T-helper 2 cell treated with Interferon-gamma antibody and Interleukin-4, amounts not matched to agents 5 μg/mL and 100 μg/mL, for 36 hours (primary cell): ENCODE results near the gene SYK.
"Not testable (repeated sequence)": the region's sequence is repeated elsewhere in the genome, so short reads cannot be mapped to it uniquely, and the experiment has no call there.

Experiments used
- DNase-seq: peaks from one replicate; pipeline ENCODE4 v3.0.0; 2021; ENCODE audit warnings: low spot score
- H3K27ac Mint-ChIP-seq: one replicate; pipeline ENCODE4 v1.8.0; 2021; ENCODE audit warnings: mild to moderate bottlenecking, mixed read lengths
- H3K27me3 Mint-ChIP-seq: one replicate; pipeline ENCODE4 v1.8.0; 2021; ENCODE audit warnings: low read depth, mixed read lengths
- H3K36me3 Mint-ChIP-seq: one replicate; pipeline ENCODE4 v1.8.0; 2021; ENCODE audit warnings: low read depth, mixed read lengths
- H3K4me1 Mint-ChIP-seq: one replicate; pipeline ENCODE4 v1.8.0; 2021; ENCODE audit warnings: low read depth, mixed read lengths
- H3K4me3 Mint-ChIP-seq: one replicate; pipeline ENCODE4 v1.8.0; 2022; ENCODE audit warnings: mild to moderate bottlenecking, moderate library complexity, mixed read lengths
- H3K9me3 Mint-ChIP-seq: one replicate; pipeline ENCODE4 v1.8.0; 2021; ENCODE audit warnings: mixed read lengths

SYK gene

DNA sequence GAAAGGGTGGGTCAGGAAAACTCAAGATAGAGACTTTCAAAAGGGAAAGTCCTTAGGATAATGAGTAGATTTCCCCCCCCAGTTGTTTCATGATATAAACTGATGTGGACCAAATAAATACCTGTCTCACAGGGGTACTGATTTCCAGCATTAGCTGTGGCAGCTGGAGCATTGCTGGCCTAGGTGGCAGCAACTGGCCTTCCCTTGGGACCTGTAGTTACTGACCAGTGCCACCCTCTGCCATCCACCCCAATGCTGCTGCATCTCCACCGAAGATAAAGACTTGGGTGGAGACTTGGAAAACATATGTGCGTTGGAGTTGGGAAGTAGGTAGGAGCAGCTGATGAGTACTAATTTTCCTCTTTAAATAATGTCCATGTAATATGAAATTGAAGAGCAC lies 71.8 kb downstream of the SYK start:
- Mint-ChIP-seq H3K36me3 (no peaks in the 10 kb centered on the region), H3K4me3 (no peak overlapping the region), H3K27me3 (peaks cover 8% of the 10 kb centered on the region), H3K4me1 (no peaks in the 10 kb centered on the region), H3K27ac (no peak overlapping the region), H3K9me3 (no peaks in the 10 kb centered on the region)
- DNase-seq: no peak

DNA sequence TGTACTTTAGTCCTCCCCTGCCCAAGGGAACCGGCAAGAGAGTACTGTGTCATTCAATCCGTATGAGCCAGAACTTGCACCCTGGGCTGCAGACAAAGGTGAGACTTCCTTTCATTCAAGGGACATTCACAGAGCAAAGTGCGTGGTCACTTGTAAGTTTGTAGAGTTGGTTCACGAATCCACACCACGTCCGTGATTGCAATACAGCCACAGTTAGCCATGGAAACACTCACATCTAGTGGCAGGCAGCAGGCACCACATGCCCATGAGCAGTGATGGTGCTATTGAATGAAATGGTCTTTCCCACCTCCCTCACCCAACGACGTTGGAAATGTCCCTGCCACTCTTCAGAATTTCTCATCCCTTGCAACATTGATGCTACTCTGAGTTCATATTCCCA lies 72.6 kb downstream of the SYK start:
- Mint-ChIP-seq H3K4me3 (no peak overlapping the region), H3K36me3 (no peaks in the 10 kb centered on the region), H3K4me1 (no peaks in the 10 kb centered on the region), H3K27ac (no peak overlapping the region), H3K27me3 (peaks cover 8% of the 10 kb centered on the region), H3K9me3 (no peaks in the 10 kb centered on the region)
- no peak for DNase-seq

DNA sequence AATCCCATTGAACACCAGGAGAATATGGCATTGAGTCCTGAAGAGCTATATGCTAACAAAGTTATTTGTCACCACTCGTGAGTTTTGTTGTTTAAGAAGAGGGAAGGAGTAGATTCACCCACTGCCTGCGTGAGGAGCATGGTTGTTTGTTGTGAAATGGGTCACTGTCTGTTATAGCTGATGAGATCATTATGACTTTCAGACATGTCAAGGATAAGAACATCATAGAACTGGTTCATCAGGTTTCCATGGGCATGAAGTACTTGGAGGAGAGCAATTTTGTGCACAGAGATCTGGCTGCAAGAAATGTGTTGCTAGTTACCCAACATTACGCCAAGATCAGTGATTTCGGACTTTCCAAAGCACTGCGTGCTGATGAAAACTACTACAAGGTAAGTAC lies 76.9 kb downstream of the SYK start:
- Mint-ChIP-seq H3K27me3 (peaks cover 6% of the 10 kb centered on the region), H3K4me3 (no peak overlapping the region), H3K4me1 (no peaks in the 10 kb centered on the region), H3K27ac (no peak overlapping the region), H3K36me3 (no peaks in the 10 kb centered on the region), H3K9me3 (no peaks in the 10 kb centered on the region)
- no peak for DNase-seq

DNA sequence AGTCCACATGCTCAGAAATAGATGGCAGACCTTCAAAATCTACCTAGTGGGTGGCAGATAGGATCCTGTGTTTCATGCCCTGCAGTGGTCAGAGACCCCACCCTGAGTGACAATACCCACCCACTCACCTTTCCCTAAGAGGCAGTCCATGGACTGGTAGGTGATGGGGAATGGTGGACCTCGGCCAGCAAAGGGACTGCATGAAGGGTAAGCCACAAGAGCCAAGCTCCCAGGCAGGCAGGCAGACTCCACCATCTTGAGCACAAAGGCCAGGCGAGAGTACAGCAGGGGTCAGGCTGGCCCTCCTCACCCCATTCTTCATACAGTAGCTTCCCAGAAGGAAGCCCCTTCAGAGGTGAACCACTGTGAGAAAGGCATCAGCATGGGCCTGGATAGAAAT lies 78.4 kb downstream of the SYK start:
- H3K4me1 Mint-ChIP-seq: no peaks in the 10 kb centered on the region
- no peaks in the 10 kb centered on the region for H3K9me3 Mint-ChIP-seq
- H3K27me3 Mint-ChIP-seq: peaks cover 6% of the 10 kb centered on the region
- no peak overlapping the region for H3K27ac Mint-ChIP-seq
- no peaks in the 10 kb centered on the region for H3K36me3 Mint-ChIP-seq
- no peak overlapping the region for H3K4me3 Mint-ChIP-seq
- DNase-seq: no peak

DNA sequence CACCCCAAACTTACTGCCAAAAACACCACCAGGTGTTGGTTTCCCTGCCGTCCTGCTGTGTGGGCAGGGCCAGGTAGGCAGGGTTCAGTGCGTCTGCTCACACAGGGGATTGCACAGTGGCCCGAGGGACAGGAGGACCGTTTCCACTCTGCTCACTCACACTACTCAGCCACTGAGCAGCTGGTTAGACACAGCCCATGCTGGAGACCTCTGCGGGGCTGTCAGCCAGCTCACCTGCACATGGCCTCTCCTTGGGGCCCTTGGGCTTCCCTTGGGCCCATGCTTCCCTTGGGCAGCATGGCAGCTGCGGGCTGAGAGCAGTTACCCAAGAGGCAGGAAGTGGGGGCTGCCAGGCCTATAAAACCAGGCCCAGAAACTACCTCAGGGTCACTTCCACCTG lies 79.0 kb downstream of the SYK start:
- H3K27ac Mint-ChIP-seq: no peak overlapping the region
- no peaks in the 10 kb centered on the region for H3K9me3 Mint-ChIP-seq
- H3K36me3 Mint-ChIP-seq: no peaks in the 10 kb centered on the region
- H3K27me3 Mint-ChIP-seq: peaks cover 6% of the 10 kb centered on the region
- no peak for DNase-seq
- H3K4me1 Mint-ChIP-seq: no peaks in the 10 kb centered on the region
- no peak overlapping the region for H3K4me3 Mint-ChIP-seq

DNA sequence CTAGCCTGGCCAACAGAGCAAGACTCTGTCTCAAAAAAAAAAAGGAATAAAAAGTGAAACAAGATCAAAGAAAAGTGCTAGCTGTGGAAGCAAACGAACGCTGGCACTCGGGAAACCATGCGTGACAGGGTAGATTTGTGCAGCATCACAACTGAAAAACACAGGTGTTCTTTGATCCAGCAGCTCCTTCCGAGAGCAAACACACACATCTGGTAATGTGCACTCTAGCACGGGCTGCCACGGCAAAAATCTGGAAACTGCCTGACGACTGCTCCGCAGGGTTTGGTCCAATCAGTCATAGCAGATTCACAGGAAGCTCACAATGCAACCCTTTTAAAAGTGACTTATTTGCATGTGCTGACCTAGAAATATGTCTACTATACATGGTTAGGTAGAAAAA lies 80.0 kb downstream of the SYK start:
- H3K27me3 Mint-ChIP-seq: peaks cover 6% of the 10 kb centered on the region
- H3K4me3 Mint-ChIP-seq: no peak overlapping the region
- H3K9me3 Mint-ChIP-seq: no peaks in the 10 kb centered on the region
- no peak for DNase-seq
- H3K4me1 Mint-ChIP-seq: no peaks in the 10 kb centered on the region
- no peaks in the 10 kb centered on the region for H3K36me3 Mint-ChIP-seq
- no peak overlapping the region for H3K27ac Mint-ChIP-seq

DNA sequence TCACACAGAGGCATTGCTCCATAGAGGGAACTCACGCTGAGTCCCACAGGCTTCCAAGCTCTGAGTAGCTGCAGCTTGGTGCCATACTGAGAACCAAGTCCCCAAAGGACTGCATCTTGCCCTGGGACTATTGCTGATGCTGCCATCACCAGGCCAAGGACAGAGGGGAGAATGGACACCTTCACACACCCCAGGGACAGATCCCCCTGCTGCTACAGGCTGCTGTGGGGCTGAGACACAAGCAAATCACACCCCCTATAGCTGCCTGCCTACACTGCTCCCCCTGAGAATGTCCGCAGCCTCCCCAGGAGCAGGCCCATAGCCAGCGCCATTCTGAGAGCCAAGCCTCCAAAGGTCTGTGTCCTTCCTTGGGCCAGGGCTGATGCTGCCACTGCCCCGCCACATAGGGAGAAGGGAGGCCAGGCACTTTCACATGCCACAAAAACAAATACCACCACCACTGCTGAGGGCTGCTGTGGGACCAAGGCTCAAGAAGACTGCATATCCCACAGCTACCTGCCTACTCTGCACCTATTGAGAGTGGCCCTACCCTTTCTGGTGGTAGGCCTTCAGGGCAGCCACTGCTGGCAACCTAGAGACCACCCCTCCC lies 81.5 kb downstream of the SYK start:
- H3K36me3 Mint-ChIP-seq: no peaks in the 10 kb centered on the region
- H3K9me3 Mint-ChIP-seq: no peaks in the 10 kb centered on the region
- peaks cover 6% of the 10 kb centered on the region for H3K27me3 Mint-ChIP-seq
- no peak for DNase-seq
- H3K27ac Mint-ChIP-seq: no peak overlapping the region
- no peaks in the 10 kb centered on the region for H3K4me1 Mint-ChIP-seq
- H3K4me3 Mint-ChIP-seq: no peak overlapping the region

DNA sequence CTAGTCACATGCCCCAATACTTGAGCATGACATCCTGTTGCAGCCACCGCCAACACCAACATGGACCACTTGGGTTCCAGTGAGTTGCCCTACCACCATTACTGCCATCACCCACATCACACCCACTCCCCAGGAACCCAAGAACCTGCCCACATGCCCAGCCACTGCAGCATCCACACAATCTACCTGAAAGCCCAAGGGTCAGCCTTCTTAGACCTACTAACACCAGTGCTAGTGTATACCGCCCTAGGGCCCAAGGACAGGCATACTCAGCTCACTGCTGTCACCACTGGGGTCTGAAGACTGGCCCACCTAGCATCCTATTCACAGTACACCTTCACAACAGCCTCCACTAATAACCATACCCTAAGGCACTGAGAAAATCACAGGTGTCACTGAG lies 82.0 kb downstream of the SYK start:
- Mint-ChIP-seq H3K27ac (no peak overlapping the region), H3K9me3 (no peaks in the 10 kb centered on the region), H3K4me3 (no peak overlapping the region), H3K36me3 (no peaks in the 10 kb centered on the region), H3K4me1 (no peaks in the 10 kb centered on the region), H3K27me3 (peaks cover 1% of the 10 kb centered on the region)
- DNase-seq: no peak

DNA sequence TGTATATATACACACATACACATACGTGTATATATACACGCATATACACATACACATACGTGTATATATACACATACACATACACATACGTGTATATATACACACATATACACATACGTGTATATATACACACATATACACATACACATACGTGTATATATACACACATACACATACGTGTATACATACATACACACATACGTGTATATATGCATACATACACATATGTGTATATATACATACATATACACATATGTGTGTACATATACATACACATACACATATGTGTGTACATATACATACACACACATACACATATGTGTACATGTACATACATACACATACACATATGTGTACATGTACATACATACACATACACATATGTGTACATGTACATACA lies 82.6 kb downstream of the SYK start:
- no peaks in the 10 kb centered on the region for H3K27me3 Mint-ChIP-seq
- H3K4me1 Mint-ChIP-seq: no peaks in the 10 kb centered on the region
- no peaks in the 10 kb centered on the region for H3K9me3 Mint-ChIP-seq
- no peak overlapping the region for H3K4me3 Mint-ChIP-seq
- no peak for DNase-seq
- H3K27ac Mint-ChIP-seq: no peak overlapping the region
- H3K36me3 Mint-ChIP-seq: no peaks in the 10 kb centered on the region

DNA sequence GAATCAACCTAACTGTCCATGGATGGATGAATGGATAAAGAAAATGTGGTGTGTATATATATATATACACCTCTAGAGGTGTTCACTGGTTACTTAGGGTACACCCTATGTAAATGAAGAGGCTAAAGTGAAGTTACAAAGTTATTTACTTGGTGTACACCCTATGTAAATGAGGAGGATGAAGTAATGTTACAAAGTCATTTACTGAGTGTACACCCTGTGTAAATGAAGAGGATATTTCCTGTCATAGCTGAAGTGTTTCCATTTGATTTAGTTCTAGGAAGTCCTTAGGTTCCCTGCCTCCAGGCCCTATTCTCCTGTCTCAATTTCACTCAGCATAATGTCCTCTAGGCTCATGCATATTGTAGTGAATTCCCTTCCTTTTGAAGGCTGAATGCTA lies 85.2 kb downstream of the SYK start:
- not testable (repeated sequence) for H3K4me3 Mint-ChIP-seq, DNase-seq, H3K4me1 Mint-ChIP-seq, H3K27ac Mint-ChIP-seq, H3K9me3 Mint-ChIP-seq, H3K27me3 Mint-ChIP-seq, H3K36me3 Mint-ChIP-seq

DNA sequence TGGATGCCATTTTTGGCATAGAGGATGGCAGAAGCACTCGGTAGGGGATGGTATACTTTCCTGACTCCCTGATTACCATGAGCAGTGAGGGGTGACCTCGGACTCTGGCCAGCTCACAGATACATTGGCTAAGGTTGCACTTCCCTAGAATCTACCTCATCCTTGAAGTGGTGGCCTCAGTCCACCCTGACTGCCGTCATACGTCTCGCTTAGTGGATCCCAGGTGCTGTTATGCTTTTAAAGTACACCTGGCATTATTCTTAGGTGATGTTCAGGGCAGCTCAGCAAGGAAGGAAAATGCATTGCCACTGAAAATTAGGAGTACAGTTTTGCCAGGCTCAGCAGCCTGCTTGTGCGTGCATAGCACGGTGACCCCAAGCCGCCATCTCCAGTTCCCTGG lies 87.3 kb downstream of the SYK start:
- Mint-ChIP-seq H3K4me3 (no peak overlapping the region), H3K9me3 (no peaks in the 10 kb centered on the region), H3K4me1 (no peaks in the 10 kb centered on the region), H3K27me3 (peaks cover 3% of the 10 kb centered on the region), H3K27ac (no peak overlapping the region), H3K36me3 (no peaks in the 10 kb centered on the region)
- no peak for DNase-seq

DNA sequence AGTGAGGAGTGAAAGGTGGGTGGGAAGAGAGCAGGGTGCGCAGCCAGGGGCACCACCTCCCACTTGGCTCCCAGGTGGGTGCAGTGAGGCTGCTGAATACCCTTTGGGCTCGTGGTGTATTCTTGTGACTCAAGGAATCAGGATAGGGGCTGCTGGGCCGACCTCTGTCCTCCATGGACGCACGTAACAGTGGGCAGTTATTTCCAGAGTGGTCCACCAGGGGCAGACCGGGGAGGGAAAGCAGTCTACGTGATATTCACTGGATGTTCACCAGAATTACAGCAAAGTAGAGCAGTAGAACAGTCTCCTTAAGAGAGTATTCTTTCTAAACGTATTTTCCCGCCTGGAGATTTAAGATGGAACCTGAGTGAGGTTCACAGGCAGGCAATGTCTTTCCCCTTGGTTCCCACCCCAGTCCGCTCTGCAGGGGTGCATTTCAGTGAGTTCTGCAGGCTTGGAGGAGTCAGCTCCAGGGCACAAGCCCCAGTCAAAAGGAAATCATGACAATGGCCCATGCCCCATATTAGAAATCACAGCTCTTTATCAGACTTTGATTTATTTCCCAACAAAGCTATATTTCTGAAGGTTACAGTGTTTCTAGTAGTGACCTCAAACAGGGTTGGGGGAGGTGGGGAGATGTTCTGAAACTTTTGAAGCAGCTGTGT lies 88.7 kb downstream of the SYK start:
- H3K9me3 Mint-ChIP-seq: no peaks in the 10 kb centered on the region
- no peak for DNase-seq
- H3K36me3 Mint-ChIP-seq: no peaks in the 10 kb centered on the region
- H3K27me3 Mint-ChIP-seq: peaks cover 3% of the 10 kb centered on the region
- no peak overlapping the region for H3K27ac Mint-ChIP-seq
- no peaks in the 10 kb centered on the region for H3K4me1 Mint-ChIP-seq
- no peak overlapping the region for H3K4me3 Mint-ChIP-seq

DNA sequence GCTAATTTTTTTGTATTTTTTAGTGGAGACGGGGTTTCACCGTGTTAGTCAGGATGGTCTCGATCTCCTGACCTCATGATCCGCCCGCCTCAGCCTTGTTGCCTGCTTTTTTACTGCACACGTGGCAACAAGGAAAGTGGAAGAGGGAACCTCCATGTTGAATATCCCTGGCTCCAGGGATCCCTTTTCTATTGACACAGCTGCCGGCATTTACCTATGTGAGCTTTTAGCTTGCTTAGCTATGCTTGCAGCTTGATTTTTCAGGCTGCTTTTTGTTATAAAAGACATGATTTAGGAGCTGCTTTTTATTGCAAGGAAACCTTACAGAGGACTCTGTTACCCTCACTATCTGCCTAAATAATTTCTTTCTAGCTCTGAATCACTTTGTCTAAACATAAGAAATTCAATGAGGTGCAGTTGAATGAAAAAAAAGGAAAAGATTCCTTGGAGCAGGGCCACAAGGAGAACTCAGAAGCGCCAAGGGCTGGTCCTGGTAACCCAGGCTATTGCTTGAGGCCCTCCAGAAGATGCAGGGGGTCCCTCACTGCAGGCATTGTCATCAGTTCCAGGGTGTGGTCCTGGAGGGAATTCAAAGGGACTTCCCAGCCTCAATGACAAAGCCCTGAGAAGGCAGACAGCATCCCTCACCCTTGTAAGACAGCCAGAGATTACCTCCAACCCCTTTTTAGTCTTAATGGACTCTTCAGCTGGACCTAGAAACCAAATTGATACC lies 89.9 kb downstream of the SYK start:
- Mint-ChIP-seq H3K4me3 (no peak overlapping the region), H3K36me3 (no peaks in the 10 kb centered on the region), H3K4me1 (no peaks in the 10 kb centered on the region), H3K27ac (no peak overlapping the region), H3K27me3 (peaks cover 3% of the 10 kb centered on the region), H3K9me3 (no peaks in the 10 kb centered on the region)
- DNase-seq: no peak

DNA sequence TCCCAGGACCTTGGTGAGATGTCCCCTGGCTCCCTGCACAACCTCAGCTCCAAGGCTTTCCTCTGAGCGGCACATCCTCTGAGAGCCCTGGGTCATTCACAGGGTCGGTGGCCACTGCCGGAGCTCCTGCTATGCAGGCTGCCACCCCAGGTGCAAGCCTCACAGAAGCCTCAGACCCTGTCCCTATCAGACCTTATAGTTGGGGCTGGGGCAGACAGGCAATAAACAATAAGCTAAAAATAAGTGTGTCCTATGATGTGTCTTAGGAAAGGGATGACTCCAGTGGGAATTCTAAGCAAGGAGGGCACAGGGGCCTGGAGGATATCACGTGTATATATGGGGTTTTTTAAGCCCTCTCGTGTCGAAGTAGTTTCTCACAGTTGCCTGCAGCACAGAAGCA lies 91.3 kb downstream of the SYK start:
- no peak for DNase-seq
- Mint-ChIP-seq H3K4me3 (no peak overlapping the region), H3K27me3 (peaks cover 3% of the 10 kb centered on the region), H3K4me1 (no peaks in the 10 kb centered on the region), H3K9me3 (no peaks in the 10 kb centered on the region), H3K27ac (no peak overlapping the region), H3K36me3 (no peaks in the 10 kb centered on the region)
